Fibroblast of skin of left quadriceps (primary cell): Measurements from ENCODE around the gene LRRC38.

Experiments used
- DNase-seq, 2 experiments: peaks; one replicate each; pipeline ENCODE4 v3.0.0-alpha.2; 2013; ENCODE audit warnings: low read depth in 2 of 2

The LRRC38 gene

GRCh38 chr1:13517193-13517812 lies 3.5 kb upstream of the LRRC38 start:
- DNase-seq, result no peak

- no peak for DNase-seq
Measured at GRCh38 chr1:13516606-13517005, 2.8 kb upstream of the LRRC38 start.

GRCh38 chr1:13514821-13515220 lies 1.0 kb upstream of the LRRC38 start:
- DNase-seq, result no peak

- DNase-seq, result no peak
Measured at GRCh38 chr1:13513063-13513894, 524 bp downstream of the LRRC38 start.

GRCh38 chr1:13512472-13512871 lies 1.3 kb downstream of the LRRC38 start:
- DNase-seq, result no peak

GRCh38 chr1:13510499-13510898 lies 3.3 kb downstream of the LRRC38 start:
- DNase-seq, result no peak

GRCh38 chr1:13507075-13507474 lies 6.7 kb downstream of the LRRC38 start:
- DNase-seq, result no peak

GRCh38 chr1:13505020-13505419 lies 8.8 kb downstream of the LRRC38 start:
- no peak for DNase-seq

- no peak for DNase-seq
Measured at GRCh38 chr1:13500806-13501205, 13.0 kb downstream of the LRRC38 start.

- DNase-seq, result no peak
Measured at GRCh38 chr1:13499422-13499821, 14.4 kb downstream of the LRRC38 start.

GRCh38 chr1:13498553-13498952 lies 15.2 kb downstream of the LRRC38 start:
- no peak for DNase-seq

GRCh38 chr1:13495186-13495585 lies 18.6 kb downstream of the LRRC38 start:
- no peak for DNase-seq

GRCh38 chr1:13494712-13495111 lies 19.1 kb downstream of the LRRC38 start:
- no peak for DNase-seq

- DNase-seq, result no peak
Measured at GRCh38 chr1:13494025-13494424, 19.8 kb downstream of the LRRC38 start.

GRCh38 chr1:13492711-13493110 lies 21.1 kb downstream of the LRRC38 start:
- no peak for DNase-seq

GRCh38 chr1:13487957-13488356 lies 25.8 kb downstream of the LRRC38 start:
- DNase-seq, result no peak

GRCh38 chr1:13487143-13487868 lies 26.5 kb downstream of the LRRC38 start:
- DNase-seq, result no peak

GRCh38 chr1:13483946-13484345 lies 29.9 kb downstream of the LRRC38 start:
- DNase-seq, result no peak

- DNase-seq, result no peak
Measured at GRCh38 chr1:13482600-13482999, 31.2 kb downstream of the LRRC38 start.

- DNase-seq, result no peak
Measured at GRCh38 chr1:13479171-13479856, 34.5 kb downstream of the LRRC38 start.

- no peak for DNase-seq
Measured at GRCh38 chr1:13478692-13479091, 35.1 kb downstream of the LRRC38 start.

- DNase-seq, result no peak
Measured at GRCh38 chr1:13469343-13469742, 44.5 kb downstream of the LRRC38 start.
